ENCODE results near the gene DONSON. TPM values are rescaled to one million over a fixed set of nuclear protein-coding genes. Genes with fewer than 3 reads are reported as not detected.

The DONSON gene
- total and polyA plus RNA-seq, 2 of the 13 experiments (the other 11 are each of a cell fraction or from before 2014, with no cell fraction given) = 35.4 to 63.6 TPM

DNA sequence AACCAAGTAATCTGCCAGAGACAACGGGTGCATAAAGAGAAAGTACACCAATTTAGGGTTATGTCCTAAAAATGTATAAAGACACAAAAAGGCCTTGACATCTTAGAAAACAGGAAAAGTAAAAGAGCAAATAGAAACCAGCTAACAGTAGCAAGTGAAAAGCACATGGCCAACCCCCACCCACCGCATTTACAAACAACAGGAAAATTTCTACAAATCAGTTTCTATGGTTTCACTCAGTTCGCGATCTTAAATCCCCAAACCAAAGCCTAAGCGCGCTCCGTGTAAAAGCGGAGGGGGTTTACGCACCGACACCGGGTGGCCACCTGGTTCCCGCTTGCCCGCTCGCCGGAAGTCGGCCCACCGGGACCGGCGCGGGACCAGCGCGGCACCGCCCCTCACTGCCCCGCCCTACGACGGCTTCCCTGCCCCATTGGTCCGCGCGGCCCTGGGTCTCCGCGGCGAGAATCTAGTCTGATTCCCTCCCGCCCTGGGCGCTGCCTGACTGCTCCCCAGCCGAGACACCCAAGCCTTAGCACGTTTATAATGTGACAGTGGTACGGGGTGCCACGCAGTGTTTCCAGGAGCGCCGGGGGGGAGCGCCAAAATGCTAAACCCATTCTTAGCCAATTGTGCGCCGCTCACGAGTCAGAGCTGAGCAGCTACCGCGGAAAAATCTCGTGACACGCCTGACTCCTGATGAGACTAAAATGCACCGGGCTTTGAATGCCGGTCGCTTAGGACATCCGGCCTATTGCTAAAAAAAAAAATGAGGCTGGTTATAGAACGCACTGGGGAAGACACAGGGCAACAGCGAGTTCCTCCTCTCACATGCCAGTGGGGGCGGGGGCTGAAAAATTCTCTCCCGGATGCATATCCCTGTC lies 46.5 kb downstream of the DONSON start, which contains the start of gene GART (continued):
- no peak for TF ChIP-seq MTERF4 (CRISPR knock-in tag; IDR thresholded peaks at IDR 0.05)
- TF ChIP-seq SAP130 (CRISPR knock-in tag; IDR thresholded peaks at IDR 0.05; ENCODE audit: low read depth) = peak; percentile 95
- no peak for TF ChIP-seq SCMH1 (CRISPR knock-in tag; IDR thresholded peaks at IDR 0.05; ENCODE audit: borderline replicate concordance)
- TF ChIP-seq ZNF878 (CRISPR knock-in tag; IDR thresholded peaks at IDR 0.05) = 0 out of 2 replicates have a peak, but pooled peaks have one; percentile 50
- TF ChIP-seq JUNB (CRISPR knock-in tag; IDR thresholded peaks at IDR 0.05; ENCODE audit: borderline replicate concordance) = no peak
- TF ChIP-seq, protein P1, sequence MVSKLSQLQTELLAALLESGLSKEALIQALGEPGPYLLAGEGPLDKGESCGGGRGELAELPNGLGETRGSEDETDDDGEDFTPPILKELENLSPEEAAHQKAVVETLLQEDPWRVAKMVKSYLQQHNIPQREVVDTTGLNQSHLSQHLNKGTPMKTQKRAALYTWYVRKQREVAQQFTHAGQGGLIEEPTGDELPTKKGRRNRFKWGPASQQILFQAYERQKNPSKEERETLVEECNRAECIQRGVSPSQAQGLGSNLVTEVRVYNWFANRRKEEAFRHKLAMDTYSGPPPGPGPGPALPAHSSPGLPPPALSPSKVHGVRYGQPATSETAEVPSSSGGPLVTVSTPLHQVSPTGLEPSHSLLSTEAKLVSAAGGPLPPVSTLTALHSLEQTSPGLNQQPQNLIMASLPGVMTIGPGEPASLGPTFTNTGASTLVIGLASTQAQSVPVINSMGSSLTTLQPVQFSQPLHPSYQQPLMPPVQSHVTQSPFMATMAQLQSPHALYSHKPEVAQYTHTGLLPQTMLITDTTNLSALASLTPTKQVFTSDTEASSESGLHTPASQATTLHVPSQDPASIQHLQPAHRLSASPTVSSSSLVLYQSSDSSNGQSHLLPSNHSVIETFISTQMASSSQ (IDR thresholded peaks at IDR 0.05; ENCODE audit: low read depth) = no peak
- TF ChIP-seq, protein P1 (CRISPR knock-in tag; IDR thresholded peaks at IDR 0.05; ENCODE audit: borderline replicate concordance) = no peak
- TF ChIP-seq, protein P2, sequence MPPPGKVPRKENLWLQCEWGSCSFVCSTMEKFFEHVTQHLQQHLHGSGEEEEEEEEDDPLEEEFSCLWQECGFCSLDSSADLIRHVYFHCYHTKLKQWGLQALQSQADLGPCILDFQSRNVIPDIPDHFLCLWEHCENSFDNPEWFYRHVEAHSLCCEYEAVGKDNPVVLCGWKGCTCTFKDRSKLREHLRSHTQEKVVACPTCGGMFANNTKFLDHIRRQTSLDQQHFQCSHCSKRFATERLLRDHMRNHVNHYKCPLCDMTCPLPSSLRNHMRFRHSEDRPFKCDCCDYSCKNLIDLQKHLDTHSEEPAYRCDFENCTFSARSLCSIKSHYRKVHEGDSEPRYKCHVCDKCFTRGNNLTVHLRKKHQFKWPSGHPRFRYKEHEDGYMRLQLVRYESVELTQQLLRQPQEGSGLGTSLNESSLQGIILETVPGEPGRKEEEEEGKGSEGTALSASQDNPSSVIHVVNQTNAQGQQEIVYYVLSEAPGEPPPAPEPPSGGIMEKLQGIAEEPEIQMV (CRISPR knock-in tag; IDR thresholded peaks at IDR 0.05; ENCODE audit: low read depth) = no peak
- no peak for TF ChIP-seq RERE (CRISPR knock-in tag; IDR thresholded peaks at IDR 0.05; ENCODE audit: low read depth)
- TF ChIP-seq PLSCR1 (CRISPR knock-in tag; IDR thresholded peaks at IDR 0.05; ENCODE audit: borderline replicate concordance) = no peak
- TF ChIP-seq ZNF232 (CRISPR knock-in tag; IDR thresholded peaks at IDR 0.05; ENCODE audit: borderline replicate concordance) = 0 out of 2 replicates have a peak, but pooled peaks have one; percentile 5
- TF ChIP-seq RBM39 (IDR thresholded peaks at IDR 0.05; ENCODE audit: low read depth, low read length, poor library complexity, severe bottlenecking) = peak; percentile 85
- TF ChIP-seq BRCA1 (CRISPR knock-in tag; IDR thresholded peaks at IDR 0.05) = 0 out of 2 replicates have a peak, but pooled peaks have one; percentile 75
